GM18499 (cell line): Measurements from ENCODE around the gene KRT34.
"Not testable (repeated sequence)": the region's sequence is repeated elsewhere in the genome, so short reads cannot be mapped to it uniquely, and the experiment has no call there.

Source experiments
- ATAC-seq: cut with Tn5 transposase; IDR thresholded peaks from one replicate; pipeline ENCODE4 v1.9.1; 2021; ENCODE audit warnings: moderate number of reproducible peaks; ENCODE audit not compliant: insufficient read depth, unreplicated experiment

KRT34 gene

GRCh38 chr17:41381943-41382342, at the start of gene KRT34:
Gene KRT34 (minus strand): TSS chr17:41382306. CDS start chr17:41382246, 60 bp downstream.
- ATAC-seq, result not testable (repeated sequence)

GRCh38 chr17:41430376-41430775, 48.3 kb upstream of the KRT34 start:
- not testable (repeated sequence) for ATAC-seq

- no peak for ATAC-seq
These were observed 47.6 kb upstream of the KRT34 start for GRCh38 chr17:41429667-41430066.

- no peak for ATAC-seq
These were observed 46.6 kb upstream of the KRT34 start for GRCh38 chr17:41428591-41429291.

GRCh38 chr17:41424111-41424635, 42.1 kb upstream of the KRT34 start, which contains the start of gene KRT37:
Gene KRT37 (minus strand): TSS chr17:41424585. CDS start chr17:41424523, 62 bp downstream.
- ATAC-seq, result no peak

- ATAC-seq, result not testable (repeated sequence)
These were observed 40.5 kb upstream of the KRT34 start for GRCh38 chr17:41422586-41422985.

- ATAC-seq, result no peak
These were observed 39.5 kb upstream of the KRT34 start for GRCh38 chr17:41421617-41422016.

GRCh38 chr17:41421116-41421515, 39.0 kb upstream of the KRT34 start:
- ATAC-seq, result no peak

GRCh38 chr17:41420134-41420533, 38.0 kb upstream of the KRT34 start:
- ATAC-seq, result no peak

- no peak for ATAC-seq
These were observed 37.6 kb upstream of the KRT34 start for GRCh38 chr17:41419716-41420115.

GRCh38 chr17:41418116-41418860, 36.2 kb upstream of the KRT34 start:
- ATAC-seq, result no peak

- no peak for ATAC-seq
These were observed 35.5 kb upstream of the KRT34 start for GRCh38 chr17:41417576-41418015.

GRCh38 chr17:41417127-41417526, 35.0 kb upstream of the KRT34 start:
- no peak for ATAC-seq

- ATAC-seq, result no peak
These were observed 34.4 kb upstream of the KRT34 start for GRCh38 chr17:41416479-41416878.

- ATAC-seq, result no peak
These were observed 33.8 kb upstream of the KRT34 start for GRCh38 chr17:41415833-41416335.

- ATAC-seq, result no peak
These were observed 33.3 kb upstream of the KRT34 start for GRCh38 chr17:41415411-41415810.

- ATAC-seq, result no peak
These were observed 31.9 kb upstream of the KRT34 start for GRCh38 chr17:41413982-41414381.

GRCh38 chr17:41413353-41413957, 31.3 kb upstream of the KRT34 start:
- no peak for ATAC-seq

GRCh38 chr17:41411072-41411840, 29.1 kb upstream of the KRT34 start:
- no peak for ATAC-seq

GRCh38 chr17:41407226-41407625, 25.1 kb upstream of the KRT34 start:
- no peak for ATAC-seq
